ENCODE data around the gene ROMO1. TPM values are rescaled to one million over a fixed set of nuclear protein-coding genes. Genes with fewer than 3 reads are reported as not detected.

Gene ROMO1
- total and polyA plus RNA-seq, 2 of the 8 experiments (the other 6 are each of a cell fraction or from before 2014, with no cell fraction given) = 164 to 702 TPM

DNA sequence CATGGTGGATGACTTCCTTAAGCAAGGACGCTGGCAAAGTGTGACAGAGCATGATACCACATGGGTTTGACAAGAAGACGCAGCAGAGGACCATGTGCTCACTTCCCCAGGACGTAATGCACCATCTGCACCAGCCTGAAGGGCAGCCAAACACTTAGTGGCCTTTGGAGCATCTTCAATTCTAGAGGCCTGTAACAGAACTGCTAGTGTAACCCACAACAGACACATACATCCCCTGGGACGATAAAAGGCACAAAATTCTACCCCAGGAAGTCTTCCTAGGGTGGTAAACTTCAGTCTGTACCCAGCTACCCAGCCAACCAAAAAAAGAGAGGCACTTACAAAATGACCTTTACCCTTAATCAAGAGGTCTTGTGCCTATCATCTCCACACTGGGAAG lies 25.3 kb upstream of the ROMO1 start (continued):
- TF ChIP-seq, protein P1, sequence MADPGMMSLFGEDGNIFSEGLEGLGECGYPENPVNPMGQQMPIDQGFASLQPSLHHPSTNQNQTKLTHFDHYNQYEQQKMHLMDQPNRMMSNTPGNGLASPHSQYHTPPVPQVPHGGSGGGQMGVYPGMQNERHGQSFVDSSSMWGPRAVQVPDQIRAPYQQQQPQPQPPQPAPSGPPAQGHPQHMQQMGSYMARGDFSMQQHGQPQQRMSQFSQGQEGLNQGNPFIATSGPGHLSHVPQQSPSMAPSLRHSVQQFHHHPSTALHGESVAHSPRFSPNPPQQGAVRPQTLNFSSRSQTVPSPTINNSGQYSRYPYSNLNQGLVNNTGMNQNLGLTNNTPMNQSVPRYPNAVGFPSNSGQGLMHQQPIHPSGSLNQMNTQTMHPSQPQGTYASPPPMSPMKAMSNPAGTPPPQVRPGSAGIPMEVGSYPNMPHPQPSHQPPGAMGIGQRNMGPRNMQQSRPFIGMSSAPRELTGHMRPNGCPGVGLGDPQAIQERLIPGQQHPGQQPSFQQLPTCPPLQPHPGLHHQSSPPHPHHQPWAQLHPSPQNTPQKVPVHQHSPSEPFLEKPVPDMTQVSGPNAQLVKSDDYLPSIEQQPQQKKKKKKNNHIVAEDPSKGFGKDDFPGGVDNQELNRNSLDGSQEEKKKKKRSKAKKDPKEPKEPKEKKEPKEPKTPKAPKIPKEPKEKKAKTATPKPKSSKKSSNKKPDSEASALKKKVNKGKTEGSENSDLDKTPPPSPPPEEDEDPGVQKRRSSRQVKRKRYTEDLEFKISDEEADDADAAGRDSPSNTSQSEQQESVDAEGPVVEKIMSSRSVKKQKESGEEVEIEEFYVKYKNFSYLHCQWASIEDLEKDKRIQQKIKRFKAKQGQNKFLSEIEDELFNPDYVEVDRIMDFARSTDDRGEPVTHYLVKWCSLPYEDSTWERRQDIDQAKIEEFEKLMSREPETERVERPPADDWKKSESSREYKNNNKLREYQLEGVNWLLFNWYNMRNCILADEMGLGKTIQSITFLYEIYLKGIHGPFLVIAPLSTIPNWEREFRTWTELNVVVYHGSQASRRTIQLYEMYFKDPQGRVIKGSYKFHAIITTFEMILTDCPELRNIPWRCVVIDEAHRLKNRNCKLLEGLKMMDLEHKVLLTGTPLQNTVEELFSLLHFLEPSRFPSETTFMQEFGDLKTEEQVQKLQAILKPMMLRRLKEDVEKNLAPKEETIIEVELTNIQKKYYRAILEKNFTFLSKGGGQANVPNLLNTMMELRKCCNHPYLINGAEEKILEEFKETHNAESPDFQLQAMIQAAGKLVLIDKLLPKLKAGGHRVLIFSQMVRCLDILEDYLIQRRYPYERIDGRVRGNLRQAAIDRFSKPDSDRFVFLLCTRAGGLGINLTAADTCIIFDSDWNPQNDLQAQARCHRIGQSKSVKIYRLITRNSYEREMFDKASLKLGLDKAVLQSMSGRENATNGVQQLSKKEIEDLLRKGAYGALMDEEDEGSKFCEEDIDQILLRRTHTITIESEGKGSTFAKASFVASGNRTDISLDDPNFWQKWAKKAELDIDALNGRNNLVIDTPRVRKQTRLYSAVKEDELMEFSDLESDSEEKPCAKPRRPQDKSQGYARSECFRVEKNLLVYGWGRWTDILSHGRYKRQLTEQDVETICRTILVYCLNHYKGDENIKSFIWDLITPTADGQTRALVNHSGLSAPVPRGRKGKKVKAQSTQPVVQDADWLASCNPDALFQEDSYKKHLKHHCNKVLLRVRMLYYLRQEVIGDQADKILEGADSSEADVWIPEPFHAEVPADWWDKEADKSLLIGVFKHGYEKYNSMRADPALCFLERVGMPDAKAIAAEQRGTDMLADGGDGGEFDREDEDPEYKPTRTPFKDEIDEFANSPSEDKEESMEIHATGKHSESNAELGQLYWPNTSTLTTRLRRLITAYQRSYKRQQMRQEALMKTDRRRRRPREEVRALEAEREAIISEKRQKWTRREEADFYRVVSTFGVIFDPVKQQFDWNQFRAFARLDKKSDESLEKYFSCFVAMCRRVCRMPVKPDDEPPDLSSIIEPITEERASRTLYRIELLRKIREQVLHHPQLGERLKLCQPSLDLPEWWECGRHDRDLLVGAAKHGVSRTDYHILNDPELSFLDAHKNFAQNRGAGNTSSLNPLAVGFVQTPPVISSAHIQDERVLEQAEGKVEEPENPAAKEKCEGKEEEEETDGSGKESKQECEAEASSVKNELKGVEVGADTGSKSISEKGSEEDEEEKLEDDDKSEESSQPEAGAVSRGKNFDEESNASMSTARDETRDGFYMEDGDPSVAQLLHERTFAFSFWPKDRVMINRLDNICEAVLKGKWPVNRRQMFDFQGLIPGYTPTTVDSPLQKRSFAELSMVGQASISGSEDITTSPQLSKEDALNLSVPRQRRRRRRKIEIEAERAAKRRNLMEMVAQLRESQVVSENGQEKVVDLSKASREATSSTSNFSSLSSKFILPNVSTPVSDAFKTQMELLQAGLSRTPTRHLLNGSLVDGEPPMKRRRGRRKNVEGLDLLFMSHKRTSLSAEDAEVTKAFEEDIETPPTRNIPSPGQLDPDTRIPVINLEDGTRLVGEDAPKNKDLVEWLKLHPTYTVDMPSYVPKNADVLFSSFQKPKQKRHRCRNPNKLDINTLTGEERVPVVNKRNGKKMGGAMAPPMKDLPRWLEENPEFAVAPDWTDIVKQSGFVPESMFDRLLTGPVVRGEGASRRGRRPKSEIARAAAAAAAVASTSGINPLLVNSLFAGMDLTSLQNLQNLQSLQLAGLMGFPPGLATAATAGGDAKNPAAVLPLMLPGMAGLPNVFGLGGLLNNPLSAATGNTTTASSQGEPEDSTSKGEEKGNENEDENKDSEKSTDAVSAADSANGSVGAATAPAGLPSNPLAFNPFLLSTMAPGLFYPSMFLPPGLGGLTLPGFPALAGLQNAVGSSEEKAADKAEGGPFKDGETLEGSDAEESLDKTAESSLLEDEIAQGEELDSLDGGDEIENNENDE (IDR thresholded peaks at IDR 0.05; ENCODE audit: insufficient replicate concordance, low read length) = no peak
- TF ChIP-seq E2F6 (IDR thresholded peaks at IDR 0.05) (no peak), PHF8 (conservative IDR thresholded peaks at IDR 0.05; ENCODE audit: low read depth, low read length) (no peak), USF2 (IDR thresholded peaks at IDR 0.05; ENCODE audit: low read length) (no peak), TAF1 (IDR thresholded peaks at IDR 0.05; ENCODE audit: low read depth, low read length) (no peak), POLR2AphosphoS5 (IDR thresholded peaks at IDR 0.05; ENCODE audit: low read depth, low read length) (no peak)
- TF ChIP-seq, protein P2, sequence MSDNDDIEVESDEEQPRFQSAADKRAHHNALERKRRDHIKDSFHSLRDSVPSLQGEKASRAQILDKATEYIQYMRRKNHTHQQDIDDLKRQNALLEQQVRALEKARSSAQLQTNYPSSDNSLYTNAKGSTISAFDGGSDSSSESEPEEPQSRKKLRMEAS (IDR thresholded peaks at IDR 0.05) = no peak
